HG03460 (cell line): ENCODE results near the gene CRB1.
"Not testable (repeated sequence)": the region's sequence is repeated elsewhere in the genome, so short reads cannot be mapped to it uniquely, and the experiment has no call there.

ENCODE experiments used
- ATAC-seq: cut with Tn5 transposase; IDR thresholded peaks from one replicate; pipeline ENCODE4 v1.9.1; 2021; ENCODE audit not compliant: unreplicated experiment

CRB1 gene

DNA sequence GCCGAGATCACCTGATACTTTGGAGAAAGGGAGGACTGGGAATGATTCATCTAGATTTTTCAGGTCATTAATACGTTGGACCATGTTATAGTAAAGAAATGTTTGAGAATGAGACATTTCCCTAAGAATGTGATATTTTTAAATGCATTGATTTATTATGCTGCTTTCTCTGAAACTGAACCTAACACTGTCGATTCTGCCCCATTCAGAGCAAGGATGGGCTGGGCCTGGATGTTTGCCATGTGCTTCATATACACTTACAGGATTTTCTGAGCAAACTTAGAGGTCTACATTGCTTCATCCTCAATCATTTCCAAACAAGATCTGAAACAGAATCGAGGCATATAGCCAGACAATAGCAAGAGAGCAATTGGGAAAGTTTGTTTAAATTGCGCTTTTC lies 183.3 kb downstream of the CRB1 start:
- no peak for ATAC-seq

DNA sequence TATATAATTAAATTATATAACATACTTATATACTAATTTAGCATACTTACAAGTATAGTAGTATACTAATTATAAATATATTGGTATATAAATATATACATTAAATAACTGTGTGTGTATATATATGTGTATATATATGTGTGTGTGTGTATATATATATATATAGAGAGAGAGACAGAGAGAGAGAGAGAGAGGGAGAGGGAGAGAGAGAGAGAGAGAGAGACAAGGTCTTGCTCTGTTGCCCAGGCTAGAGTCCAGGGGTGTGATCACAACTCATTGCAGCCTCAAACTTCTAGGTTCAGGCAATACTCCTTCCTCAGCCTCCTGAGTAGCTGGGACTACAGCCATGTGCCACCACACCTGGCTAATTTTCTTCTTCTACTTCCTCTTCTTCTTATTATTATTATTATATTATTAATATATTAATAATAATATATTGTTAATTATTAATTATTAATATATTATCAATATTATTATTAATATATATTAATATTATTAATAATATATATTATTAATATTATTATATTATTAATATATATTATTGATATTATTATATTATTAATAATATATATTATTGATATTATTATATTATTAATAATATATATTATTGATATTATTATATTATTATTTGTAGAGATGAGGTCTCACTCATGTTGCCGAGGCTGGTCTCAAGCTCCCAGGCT lies 185.5 kb downstream of the CRB1 start:
- ATAC-seq: no peak

DNA sequence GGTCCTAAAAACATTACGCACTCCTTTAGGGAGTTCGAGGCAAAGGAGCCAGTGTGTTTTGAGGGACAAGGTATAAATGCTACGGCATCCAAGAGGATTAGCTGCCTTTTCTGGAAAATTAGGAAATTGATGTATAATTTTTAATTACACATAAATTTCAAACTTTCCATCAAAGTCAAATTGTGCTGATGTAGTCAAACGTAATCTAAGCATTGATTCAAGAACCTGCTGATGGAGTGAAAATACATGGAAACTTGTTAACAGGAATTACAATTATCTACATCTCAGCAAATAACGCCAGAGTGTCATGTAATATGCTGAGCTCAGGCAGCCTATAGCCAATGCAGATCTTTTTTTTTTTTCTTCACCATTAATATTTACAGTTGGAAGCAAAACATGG lies 194.5 kb downstream of the CRB1 start:
- ATAC-seq: no peak

DNA sequence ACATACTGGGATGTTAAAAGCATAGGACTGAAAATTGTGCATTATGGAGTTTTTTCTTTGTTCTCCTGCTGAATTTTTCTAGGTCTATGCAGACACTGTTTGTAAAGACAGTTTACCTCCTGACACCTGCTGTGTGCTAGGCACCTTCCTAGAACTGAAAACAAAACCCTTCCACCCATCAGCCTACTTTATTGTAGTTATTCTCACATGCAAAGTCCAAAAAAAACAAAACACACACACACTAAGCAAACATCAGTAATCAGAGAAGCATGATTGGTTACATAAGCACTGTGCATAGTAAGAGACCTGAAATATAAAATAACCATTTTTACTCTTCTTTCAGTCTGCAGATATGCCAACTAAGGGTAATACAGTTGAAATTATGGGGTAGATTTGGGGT lies 195.1 kb downstream of the CRB1 start:
- no peak for ATAC-seq

DNA sequence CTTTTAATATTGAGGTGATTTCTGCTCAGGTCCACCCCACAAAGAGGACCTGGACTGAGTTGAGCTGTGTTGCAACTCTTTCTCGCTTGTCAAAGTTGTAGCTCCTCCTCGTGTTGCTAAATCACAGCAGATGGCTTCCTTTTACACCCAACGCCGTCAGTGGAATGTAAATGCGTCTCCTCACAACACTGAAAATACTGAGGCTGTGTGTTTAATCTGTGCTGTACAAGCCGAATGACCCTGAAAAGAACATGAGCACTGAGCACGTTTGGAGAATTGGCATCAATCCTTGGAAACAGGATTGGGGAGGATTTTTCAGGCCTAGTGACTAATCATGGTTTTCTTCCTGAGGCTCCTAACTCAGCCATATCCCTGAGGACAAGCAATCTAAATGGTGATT lies 196.0 kb downstream of the CRB1 start:
- no peak for ATAC-seq

DNA sequence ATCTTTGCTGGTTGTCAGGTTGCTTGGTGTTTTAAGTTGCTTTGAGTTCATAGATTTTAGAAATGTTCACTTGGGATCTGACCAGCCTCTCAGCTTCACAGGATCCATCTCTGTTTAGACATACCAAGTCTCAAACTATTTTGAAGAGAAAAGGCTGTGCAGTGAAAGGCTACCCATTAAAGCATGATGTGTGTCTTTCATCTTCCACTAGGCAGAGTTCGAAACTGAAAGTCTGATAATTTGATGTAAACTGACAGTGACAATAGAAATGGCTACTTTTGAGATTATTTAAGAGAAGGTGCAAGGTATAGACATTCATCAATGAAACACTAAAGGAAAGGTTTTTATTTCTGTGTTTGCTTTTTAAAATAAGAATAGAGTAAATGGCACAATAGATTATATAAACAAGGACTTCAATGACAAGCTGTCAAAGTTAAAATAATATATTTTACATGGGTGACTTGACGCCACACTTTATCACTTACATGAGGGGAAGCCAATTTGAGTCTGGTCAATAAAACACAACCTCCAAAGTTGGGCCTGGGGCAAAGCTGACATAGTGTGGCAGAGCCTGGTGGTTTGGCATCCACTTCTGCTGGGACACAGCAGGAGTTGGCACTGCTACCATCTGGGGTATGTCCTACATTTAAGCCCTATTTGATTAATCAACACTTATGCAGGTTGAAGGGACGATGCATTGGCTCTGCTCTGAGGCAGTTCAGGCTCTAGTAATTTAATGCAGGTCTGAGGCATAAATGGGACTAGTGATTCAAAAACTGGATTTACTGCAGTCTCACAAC lies 197.7 kb downstream of the CRB1 start:
- ATAC-seq: no peak

- no peak for ATAC-seq
Measured at GRCh38 chr1:197466813-197467212, 198.8 kb downstream of the CRB1 start.

GRCh38 chr1:197467881-197468280 lies 199.8 kb downstream of the CRB1 start:
- no peak for ATAC-seq

DNA sequence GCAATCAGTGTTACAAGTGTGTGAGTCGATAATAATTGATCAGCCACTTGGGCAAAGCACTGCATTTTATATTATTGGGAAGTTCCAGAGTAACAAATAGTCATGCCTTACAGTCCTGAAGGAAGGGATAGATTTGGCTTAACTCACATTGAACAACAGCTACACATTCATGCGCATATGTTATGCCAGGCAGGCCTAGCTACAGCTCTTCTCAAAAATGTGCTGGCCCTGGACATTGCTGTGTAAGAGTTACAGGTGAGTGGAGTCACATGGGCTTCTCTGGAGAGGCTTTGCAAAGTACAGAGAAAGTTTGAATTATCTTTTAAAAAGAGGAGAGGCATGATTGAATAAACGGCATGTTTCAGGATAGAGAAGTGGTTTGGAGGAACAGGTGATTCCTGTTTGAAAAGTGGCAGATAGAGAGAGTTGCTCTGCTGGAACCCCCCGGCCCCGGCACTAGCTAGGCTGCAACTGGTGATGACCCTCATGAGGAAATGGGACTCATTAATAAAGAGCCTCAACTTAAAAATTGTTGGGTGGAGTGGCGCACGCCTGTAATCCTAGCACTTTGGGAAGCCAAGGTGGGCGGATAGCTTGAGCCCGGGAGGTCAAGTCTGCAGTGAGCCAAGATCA lies 200.6 kb downstream of the CRB1 start:
- no peak for ATAC-seq

DNA sequence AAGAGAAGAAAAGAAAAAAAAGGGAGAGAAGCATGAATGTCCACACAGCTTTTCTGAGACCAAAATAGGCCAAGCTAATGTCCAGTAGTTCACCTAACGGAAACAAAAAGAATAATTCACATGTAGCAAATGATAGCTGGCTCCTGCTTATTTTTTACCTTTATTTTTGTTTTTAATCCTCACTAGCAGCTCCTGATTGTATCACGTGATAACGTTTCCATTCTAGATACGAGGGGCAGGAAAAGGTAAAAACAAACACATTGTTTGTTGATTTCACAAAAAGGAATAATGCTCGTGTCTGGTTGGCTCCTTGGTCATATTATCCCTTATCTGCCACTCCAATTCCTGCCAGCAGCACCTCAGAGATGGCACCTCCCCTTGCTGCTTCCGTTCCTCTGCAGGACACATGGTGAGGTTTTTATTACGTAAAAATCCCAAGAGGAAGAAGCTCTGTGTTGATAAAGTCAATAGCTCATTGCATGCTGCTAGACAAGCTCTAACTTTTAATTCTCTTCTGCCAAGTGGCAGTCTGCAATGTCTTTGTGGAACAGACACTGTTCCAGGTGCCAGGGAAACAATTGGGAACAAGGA lies 201.7 kb downstream of the CRB1 start:
- ATAC-seq: no peak

DNA sequence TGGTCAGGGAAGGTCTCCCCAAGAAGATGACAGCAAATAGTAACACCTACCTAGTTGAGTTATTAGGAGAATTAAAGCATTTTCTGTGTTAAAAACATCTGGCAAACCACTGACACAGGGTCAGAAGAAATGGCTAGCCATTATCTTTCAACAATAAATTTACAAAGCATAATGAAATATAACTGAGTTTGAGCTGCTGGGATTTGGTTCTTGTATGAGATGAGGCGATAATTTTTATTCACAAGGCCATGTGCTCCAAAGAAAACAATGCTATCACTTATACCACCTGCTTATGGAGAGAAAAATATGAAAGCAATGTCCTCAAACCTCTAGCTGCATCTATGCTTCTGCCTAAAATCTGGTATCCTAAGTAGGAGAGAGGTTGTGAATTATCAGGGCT lies 202.3 kb downstream of the CRB1 start:
- no peak for ATAC-seq

GRCh38 chr1:197471248-197471985 lies 203.4 kb downstream of the CRB1 start:
- no peak for ATAC-seq

DNA sequence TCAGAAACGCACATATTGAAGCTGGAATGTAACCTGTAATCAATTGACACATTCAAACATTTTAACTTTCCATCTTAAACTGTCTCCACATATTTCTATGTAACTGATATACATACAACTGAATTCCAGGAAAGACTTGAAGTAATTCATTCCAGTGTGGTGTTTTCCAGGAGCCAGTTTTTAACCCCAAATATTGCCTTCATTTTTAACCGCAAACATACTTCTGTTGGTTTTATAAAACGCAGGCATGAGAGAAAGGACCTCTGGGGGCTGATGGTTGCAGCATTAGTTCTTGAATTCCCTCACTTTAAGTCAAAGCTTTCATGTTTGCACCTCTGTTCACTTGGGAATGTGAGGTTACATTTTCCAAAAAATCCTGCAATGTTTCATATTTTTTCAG lies 204.1 kb downstream of the CRB1 start:
- ATAC-seq: no peak

DNA sequence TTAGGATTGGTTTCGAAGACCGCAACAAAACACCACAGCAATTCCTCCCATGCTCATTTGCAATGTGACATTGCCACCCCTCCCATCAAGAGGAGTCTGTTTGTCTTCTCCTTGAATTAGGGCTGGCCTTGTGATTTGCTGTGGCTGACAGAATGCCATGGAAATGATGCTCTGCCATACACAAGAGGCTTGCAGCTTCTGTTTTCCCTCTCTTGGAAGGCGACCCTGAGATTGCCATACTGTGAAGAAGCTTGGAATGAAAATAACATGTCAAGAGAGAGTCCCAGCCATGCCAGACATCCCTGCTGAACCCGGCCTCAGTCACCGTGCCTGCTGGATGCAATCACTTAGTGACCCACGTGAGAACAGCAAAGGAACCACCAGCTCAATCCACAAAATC lies 212.4 kb downstream of the CRB1 start:
- ATAC-seq: no peak

DNA sequence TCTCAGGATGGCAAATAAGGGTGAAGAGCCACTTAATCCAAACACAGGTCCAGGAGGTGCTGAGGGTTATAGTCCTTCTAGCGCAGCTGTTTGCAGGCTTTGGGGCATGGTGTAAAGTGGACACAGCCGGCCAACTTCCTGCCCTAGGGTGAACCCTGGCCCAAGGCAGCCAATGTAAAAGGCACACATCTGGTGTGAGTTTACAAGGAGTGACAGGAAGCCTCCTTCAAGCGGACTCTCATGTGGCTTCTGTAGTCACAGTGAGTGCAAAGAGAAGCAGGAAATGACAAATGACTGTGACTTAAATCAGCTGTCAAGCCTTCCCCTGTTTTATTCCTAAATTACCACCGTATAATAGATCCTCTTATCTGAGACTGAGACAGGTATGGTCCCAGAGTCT lies 213.0 kb downstream of the CRB1 start:
- ATAC-seq: peak; percentile 69

- no peak for ATAC-seq
Measured at GRCh38 chr1:197485790-197486189, 217.7 kb downstream of the CRB1 start.

GRCh38 chr1:197486946-197487345 lies 218.9 kb downstream of the CRB1 start:
- no peak for ATAC-seq

DNA sequence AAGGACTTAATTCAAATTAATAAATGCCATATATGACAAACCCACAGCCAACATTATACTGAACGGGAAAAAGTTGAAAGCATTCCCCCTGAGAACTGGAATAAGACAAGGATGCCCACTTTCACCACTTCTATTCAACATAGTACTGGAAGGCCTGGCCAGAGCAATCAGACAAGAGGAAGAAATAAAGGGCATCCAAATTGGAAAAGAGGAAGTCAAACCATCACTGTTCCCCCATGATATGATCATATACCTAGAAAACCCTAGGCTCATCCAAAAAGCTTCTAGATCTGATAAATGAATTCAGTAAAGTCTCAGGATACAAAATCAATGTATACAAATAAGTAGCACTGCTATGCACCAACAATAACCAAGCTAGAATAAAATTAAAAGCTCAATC lies 223.5 kb downstream of the CRB1 start:
- ATAC-seq: not testable (repeated sequence)

DNA sequence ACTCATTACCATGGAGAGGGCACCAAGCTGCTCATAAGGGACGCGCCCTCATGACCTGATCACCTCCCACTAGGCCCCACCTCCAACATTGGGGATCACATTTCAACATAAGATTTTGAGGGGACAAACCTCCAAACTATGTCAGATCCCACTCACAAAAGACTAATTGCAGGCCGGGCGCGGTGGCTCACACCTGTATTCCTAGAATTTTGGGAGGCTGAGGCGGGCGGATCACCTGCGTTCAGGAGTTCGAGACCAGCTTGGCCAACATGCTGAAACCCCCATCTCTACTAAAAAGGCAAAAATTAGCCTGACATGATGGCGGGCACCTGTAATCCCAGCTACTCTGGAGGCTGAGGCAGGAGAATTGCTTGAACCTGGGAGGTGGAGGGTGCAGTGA lies 228.7 kb downstream of the CRB1 start:
- ATAC-seq: no peak

DNA sequence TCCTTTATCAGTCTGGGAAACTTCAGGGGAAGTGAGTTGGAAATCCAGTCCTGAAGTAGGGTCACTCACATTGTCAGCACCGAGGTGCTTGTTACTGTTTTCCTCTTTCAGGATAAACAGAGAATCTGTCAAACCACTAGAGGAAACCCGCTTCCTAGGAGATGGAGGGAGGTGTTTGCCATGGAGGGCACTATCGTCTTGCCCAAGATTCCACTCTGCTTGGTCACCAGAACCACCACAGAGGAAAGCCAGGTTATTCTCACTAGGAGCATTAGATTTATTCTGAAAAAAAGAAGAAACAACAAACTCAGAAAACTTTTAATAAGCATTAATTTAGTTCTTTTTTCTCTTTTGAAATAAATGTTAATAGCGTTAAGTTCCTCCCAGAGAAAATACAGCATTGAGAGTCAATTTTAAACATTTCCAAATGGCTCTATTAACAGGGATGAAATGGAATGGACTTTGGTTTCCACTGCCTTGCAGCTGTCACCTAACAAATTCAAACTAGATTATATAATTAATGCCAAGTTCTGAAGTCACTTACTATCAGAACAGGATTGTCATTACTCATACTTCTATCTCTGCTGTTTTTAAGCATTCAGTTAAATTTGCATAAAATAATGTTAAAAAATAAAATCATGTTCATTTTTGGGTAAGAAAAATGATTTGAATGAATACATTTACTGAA lies 242.8 kb downstream of the CRB1 start:
- no peak for ATAC-seq

DNA sequence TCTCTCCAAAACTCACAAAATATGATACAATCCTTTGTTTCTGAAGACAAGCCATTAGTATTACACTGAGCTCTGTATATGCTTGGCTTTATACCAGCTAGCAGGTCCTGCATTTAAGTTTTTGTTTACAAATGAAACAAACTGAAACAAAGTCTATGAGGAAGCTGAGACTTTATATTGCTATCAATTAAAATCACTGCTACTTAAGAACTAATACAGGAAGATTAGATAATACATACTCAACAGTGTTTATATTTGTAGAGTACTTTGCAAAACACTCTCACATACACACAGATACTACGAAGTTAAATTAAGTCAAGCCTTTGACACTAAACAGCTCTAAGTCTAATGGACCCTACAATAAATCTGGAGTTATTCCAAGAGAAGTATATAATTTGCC lies 247.4 kb downstream of the CRB1 start:
- no peak for ATAC-seq
